Measurements from ENCODE around the gene CD55. TPM values are rescaled to one million over a fixed set of nuclear protein-coding genes. Genes with fewer than 3 reads are reported as not detected.
A peak's percentile ranks its signal among the peaks of the same experiment; 100 is the strongest.
"Not testable (repeated sequence)": the region's sequence is repeated elsewhere in the genome, so short reads cannot be mapped to it uniquely, and the experiment has no call there.

Gene CD55
- total and polyA plus RNA-seq, 4 donors, result 160 to 293 (median 255) TPM

DNA sequence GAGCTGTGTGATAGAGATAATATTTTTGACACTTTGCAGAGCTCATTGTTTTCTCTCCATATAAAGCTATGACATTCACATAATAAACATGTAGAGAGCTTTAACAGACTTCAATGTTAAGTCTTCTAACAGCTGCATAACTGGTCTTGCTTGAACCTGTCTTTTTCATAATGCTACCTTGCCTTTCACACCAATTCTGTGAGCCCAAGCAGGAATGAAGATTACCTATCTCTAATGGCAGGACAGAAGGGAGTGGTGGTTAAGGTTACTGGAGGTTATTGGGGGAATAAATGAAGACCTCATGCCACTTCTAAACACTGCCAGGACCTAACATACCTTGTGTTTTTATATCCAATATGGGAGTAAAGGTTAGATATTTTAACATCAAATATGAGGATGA lies 2.3 kb upstream of the CD55 start:
- peak overlapping the region in 1 of 2 donors; percentile 45 for H3K27ac ChIP-seq (ENCODE audit: low read depth in 1 of 2, low read length in 1 of 2)

DNA sequence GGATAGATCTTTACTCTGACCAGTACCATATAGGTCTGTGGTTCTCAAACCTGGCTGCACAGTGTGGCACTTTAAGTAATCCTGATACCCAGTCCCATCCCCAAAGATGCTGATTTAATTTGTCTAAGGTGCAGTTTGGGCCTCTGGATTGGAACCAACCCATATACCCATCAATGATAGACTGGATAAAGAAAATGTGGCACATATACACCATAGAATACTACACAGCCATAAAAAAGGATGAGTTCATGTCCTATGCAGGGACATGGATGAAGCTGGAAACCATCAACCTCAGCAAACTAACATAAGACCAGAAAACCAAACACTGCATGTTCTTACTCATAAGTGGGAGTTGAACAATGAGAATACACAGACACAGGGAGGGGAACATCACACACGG lies 1.4 kb upstream of the CD55 start:
- not testable (repeated sequence) for H3K36me3 ChIP-seq (ENCODE audit: control insufficient read depth in 4 of 4, insufficient read depth in 4 of 4, low read length in 4 of 4); H3K4me3 ChIP-seq; H3K27me3 ChIP-seq (ENCODE audit: control insufficient read depth in 3 of 3, insufficient read depth in 3 of 3, low read length in 2 of 3); H3K9me3 ChIP-seq (ENCODE audit: control insufficient read depth in 4 of 4, insufficient read depth in 3 of 4, low read length in 3 of 4); DNase-seq; H3K9ac ChIP-seq (ENCODE audit: insufficient read depth in 1 of 2, low read length in 2 of 2); ATAC-seq (ENCODE audit: insufficient read depth, low FRiP score)
- peaks cover 4 to 21% (median 15%) of the 10 kb centered on the region in 5 donors for H3K4me1 ChIP-seq (ENCODE audit: control insufficient read depth in 5 of 5, insufficient read depth in 5 of 5, low read length in 5 of 5)
- peak overlapping the region in 1 of 2 donors; percentile 27 for H3K27ac ChIP-seq (ENCODE audit: low read depth in 1 of 2, low read length in 1 of 2)
- 56 to 68% methylated on average over 1 of the region's 1 CpG for WGBS, 2 donors

More for the DNA sequence above, 2.3 kb upstream of the CD55 start:
- no peak for ATAC-seq (ENCODE audit: insufficient read depth, low FRiP score)
- no peak overlapping the region for H3K4me3 ChIP-seq
- H3K4me1 ChIP-seq (ENCODE audit: control insufficient read depth in 5 of 5, insufficient read depth in 5 of 5, low read length in 5 of 5), result peaks cover 4 to 21% (median 13%) of the 10 kb centered on the region in 5 donors
- H3K27me3 ChIP-seq (ENCODE audit: control insufficient read depth in 3 of 3, insufficient read depth in 3 of 3, low read length in 2 of 3), result peaks cover 0 to 8% (median 3%) of the 10 kb centered on the region in 3 donors
- TF ChIP-seq, protein P1, sequence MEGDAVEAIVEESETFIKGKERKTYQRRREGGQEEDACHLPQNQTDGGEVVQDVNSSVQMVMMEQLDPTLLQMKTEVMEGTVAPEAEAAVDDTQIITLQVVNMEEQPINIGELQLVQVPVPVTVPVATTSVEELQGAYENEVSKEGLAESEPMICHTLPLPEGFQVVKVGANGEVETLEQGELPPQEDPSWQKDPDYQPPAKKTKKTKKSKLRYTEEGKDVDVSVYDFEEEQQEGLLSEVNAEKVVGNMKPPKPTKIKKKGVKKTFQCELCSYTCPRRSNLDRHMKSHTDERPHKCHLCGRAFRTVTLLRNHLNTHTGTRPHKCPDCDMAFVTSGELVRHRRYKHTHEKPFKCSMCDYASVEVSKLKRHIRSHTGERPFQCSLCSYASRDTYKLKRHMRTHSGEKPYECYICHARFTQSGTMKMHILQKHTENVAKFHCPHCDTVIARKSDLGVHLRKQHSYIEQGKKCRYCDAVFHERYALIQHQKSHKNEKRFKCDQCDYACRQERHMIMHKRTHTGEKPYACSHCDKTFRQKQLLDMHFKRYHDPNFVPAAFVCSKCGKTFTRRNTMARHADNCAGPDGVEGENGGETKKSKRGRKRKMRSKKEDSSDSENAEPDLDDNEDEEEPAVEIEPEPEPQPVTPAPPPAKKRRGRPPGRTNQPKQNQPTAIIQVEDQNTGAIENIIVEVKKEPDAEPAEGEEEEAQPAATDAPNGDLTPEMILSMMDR (IDR thresholded peaks at IDR 0.05; ENCODE audit: control extremely low read depth, extremely low read depth), result no peak
- H3K36me3 ChIP-seq (ENCODE audit: control insufficient read depth in 4 of 4, insufficient read depth in 4 of 4, low read length in 4 of 4), result peaks cover 0 to 1% (median 0%) of the 10 kb centered on the region in 4 donors
- no peak overlapping the region for H3K9ac ChIP-seq (ENCODE audit: insufficient read depth in 1 of 2, low read length in 2 of 2)
- DNase-seq, result no peak
- peaks cover 0 to 4% (median 0%) of the 10 kb centered on the region in 4 donors for H3K9me3 ChIP-seq (ENCODE audit: control insufficient read depth in 4 of 4, insufficient read depth in 3 of 4, low read length in 3 of 4)

DNA sequence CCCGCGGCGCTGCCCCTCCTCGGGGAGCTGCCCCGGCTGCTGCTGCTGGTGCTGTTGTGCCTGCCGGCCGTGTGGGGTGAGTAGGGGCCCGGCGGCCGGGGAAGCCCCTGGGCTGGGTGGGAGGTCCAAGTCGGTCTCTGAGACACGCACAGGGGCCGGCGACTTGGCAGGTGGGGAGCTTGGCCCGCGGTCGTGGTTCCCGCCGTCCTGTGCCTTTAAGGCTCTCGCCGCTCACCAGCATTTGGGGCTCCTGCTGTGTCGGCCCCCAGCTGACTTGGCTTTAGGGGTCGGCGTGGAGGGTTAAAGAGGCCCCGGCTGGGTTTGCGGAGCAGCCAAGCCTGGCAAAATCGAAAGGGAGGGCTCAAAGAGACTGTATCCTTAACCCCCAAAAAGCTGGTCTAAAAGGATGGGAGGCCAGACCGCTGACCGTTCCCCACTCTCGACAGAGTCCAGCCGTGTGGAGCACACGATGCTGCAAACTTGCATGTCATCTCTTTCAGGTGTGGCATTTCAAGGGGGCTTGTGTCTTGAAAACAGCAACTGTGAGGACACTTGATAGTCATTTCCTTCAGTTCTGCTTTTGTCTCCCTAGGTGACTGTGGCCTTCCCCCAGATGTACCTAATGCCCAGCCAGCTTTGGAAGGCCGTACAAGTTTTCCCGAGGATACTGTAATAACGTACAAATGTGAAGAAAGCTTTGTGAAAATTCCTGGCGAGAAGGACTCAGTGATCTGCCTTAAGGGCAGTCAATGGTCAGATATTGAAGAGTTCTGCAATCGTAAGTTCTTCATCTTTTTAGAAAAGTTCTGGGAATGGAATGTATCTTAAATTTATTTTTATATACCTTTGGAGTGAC lies 540 bp downstream of the CD55 start:
- ATAC-seq (ENCODE audit: insufficient read depth, low FRiP score) (peak; percentile 6), DNase-seq (peak in 2 of 3 donors; percentile 22 to 23)
- no peaks in the 10 kb centered on the region for H3K9me3 ChIP-seq (ENCODE audit: control insufficient read depth in 4 of 4, insufficient read depth in 3 of 4, low read length in 3 of 4)
- TF ChIP-seq, protein P1 (IDR thresholded peaks at IDR 0.05; ENCODE audit: control extremely low read depth, extremely low read depth), result no peak
- peaks cover 0 to 8% (median 3%) of the 10 kb centered on the region in 4 donors for H3K36me3 ChIP-seq (ENCODE audit: control insufficient read depth in 4 of 4, insufficient read depth in 4 of 4, low read length in 4 of 4)
- peak overlapping the region; percentile 92 to 97 for H3K27ac ChIP-seq (ENCODE audit: low read depth in 1 of 2, low read length in 1 of 2)
- H3K4me3 ChIP-seq, result peak overlapping the region; percentile 98
- peaks cover 0 to 8% (median 3%) of the 10 kb centered on the region in 3 donors for H3K27me3 ChIP-seq (ENCODE audit: control insufficient read depth in 3 of 3, insufficient read depth in 3 of 3, low read length in 2 of 3)
- peaks cover 0 to 11% (median 6%) of the 10 kb centered on the region in 5 donors for H3K4me1 ChIP-seq (ENCODE audit: control insufficient read depth in 5 of 5, insufficient read depth in 5 of 5, low read length in 5 of 5)
- H3K9ac ChIP-seq (ENCODE audit: insufficient read depth in 1 of 2, low read length in 2 of 2), result peak overlapping the region; percentile 69 to 81
- 2 to 3% methylated on average over 29 to 37 of the region's 37 CpGs for WGBS, 2 donors

DNA sequence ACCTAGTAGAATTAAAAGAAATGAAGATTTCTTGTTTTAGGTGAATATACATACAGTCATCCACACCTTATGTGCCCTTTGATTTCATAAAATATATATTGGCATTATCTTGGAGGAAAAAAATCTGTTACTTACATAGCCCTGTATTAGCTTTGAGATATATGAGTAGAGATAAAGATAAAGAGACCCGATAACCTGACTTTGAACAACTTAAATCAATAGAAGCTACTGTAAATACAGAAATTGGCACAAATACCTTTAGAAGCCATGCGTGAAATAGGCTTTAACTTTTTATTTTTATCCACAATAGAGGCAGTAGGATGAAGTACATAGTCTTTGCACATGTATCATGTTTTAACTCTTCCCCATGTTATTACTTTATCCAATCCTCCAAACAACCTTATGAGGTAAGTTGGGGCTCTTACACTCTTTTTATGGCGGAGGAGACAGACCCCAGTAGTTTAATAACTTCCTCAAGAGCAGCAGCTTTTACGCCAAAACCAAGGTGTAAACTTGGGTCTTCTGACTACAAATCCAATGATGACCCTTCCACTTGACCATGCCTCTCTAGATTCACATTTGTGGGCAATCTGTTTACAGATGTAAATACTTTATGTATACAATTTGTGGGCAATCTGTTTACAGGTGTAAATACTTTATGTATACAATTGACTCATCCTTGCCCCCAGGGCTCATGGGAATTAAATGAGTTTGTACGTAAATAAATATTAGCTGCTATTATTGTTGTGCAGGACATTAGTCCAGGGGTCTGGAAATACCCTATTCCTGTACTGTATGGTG lies 2.1 kb downstream of the CD55 start:
- 74 to 87% methylated on average over 5 of the region's 5 CpGs for WGBS, 2 donors
- ATAC-seq (ENCODE audit: insufficient read depth, low FRiP score) (no peak), DNase-seq (no peak)
- peaks cover 0 to 8% (median 3%) of the 10 kb centered on the region in 3 donors for H3K27me3 ChIP-seq (ENCODE audit: control insufficient read depth in 3 of 3, insufficient read depth in 3 of 3, low read length in 2 of 3)
- peaks cover 0 to 21% (median 4%) of the 10 kb centered on the region in 4 donors for H3K36me3 ChIP-seq (ENCODE audit: control insufficient read depth in 4 of 4, insufficient read depth in 4 of 4, low read length in 4 of 4)
- peaks cover 0 to 11% (median 4%) of the 10 kb centered on the region in 5 donors for H3K4me1 ChIP-seq (ENCODE audit: control insufficient read depth in 5 of 5, insufficient read depth in 5 of 5, low read length in 5 of 5)
- no peak overlapping the region for H3K4me3 ChIP-seq
- no peak overlapping the region for H3K27ac ChIP-seq (ENCODE audit: low read depth in 1 of 2, low read length in 1 of 2)
- no peaks in the 10 kb centered on the region for H3K9me3 ChIP-seq (ENCODE audit: control insufficient read depth in 4 of 4, insufficient read depth in 3 of 4, low read length in 3 of 4)
- TF ChIP-seq, protein P1 (IDR thresholded peaks at IDR 0.05; ENCODE audit: control extremely low read depth, extremely low read depth), result no peak
- no peak overlapping the region for H3K9ac ChIP-seq (ENCODE audit: insufficient read depth in 1 of 2, low read length in 2 of 2)
